ENCODE data around the gene STMND1. TPM values are rescaled to one million over a fixed set of nuclear protein-coding genes. Genes with fewer than 3 reads are reported as not detected.

STMND1 gene
- total RNA-seq, 2 donors from 2014 or later, result 0.26 TPM; not detected in 1

- intact Hi-C loops (cut with DNase I), result no loop called here
- H3K9me3 ChIP-seq, result peaks cover 0 to 8% (median 0%) of the 10 kb centered on the region in 3 donors
- ATAC-seq (peak; percentile 94), DNase-seq (peak; percentile 43 to 73 (median 60))
- H3K27me3 ChIP-seq, result no peaks in the 10 kb centered on the region
- H3K4me3 ChIP-seq, result no peak overlapping the region
- peak overlapping the region in 2 of 4 donors; percentile 45 to 58 for H3K27ac ChIP-seq
- peaks cover 6% of the 10 kb centered on the region for H3K4me1 ChIP-seq
- WGBS, 2 donors, result 15 to 17% methylated on average over 5 of the region's 5 CpGs
- TF ChIP-seq POLR2A (IDR thresholded peaks at IDR 0.05) (no peak), CTCF (IDR thresholded peaks at IDR 0.05) (no peak)
- H3K36me3 ChIP-seq (replicated peaks in 1 of 2; ENCODE audit: insufficient read depth in 1 of 2, low read depth in 2 of 2), result no peaks in the 10 kb centered on the region
Observed at GRCh38 chr6:17159240-17159639, 57.4 kb downstream of the STMND1 start.

- intact Hi-C loops (cut with DNase I), result loop anchor here (5.0 kb wide), 1 partner anchor 426 kb away; no protein-coding TSS in a partner anchor
- WGBS, 2 donors, result 72 to 87% methylated on average over 2 of the region's 2 CpGs
- DNase-seq (no peak), ATAC-seq (no peak)
- H3K4me3 ChIP-seq, result no peak overlapping the region
- peaks cover 6% of the 10 kb centered on the region for H3K4me1 ChIP-seq
- no peak overlapping the region for H3K27ac ChIP-seq
- TF ChIP-seq CTCF (IDR thresholded peaks at IDR 0.05) (no peak), POLR2A (IDR thresholded peaks at IDR 0.05) (no peak)
- peaks cover 0 to 8% (median 0%) of the 10 kb centered on the region in 3 donors for H3K9me3 ChIP-seq
- H3K36me3 ChIP-seq (replicated peaks in 1 of 2; ENCODE audit: insufficient read depth in 1 of 2, low read depth in 2 of 2), result no peaks in the 10 kb centered on the region
- no peaks in the 10 kb centered on the region for H3K27me3 ChIP-seq
Observed at GRCh38 chr6:17161076-17161475, 59.2 kb downstream of the STMND1 start.

- 78 to 84% methylated on average over 5 of the region's 5 CpGs for WGBS, 2 donors
- ATAC-seq (no peak), DNase-seq (no peak)
- intact Hi-C loops (cut with DNase I), result no loop called here
- Histone ChIP-seq H3K4me3 (no peak overlapping the region), H3K9me3 (peaks cover 0 to 2% (median 0%) of the 10 kb centered on the region in 3 donors), H3K36me3 (replicated peaks in 1 of 2; ENCODE audit: insufficient read depth in 1 of 2, low read depth in 2 of 2) (no peaks in the 10 kb centered on the region), H3K27ac (no peak overlapping the region), H3K4me1 (no peaks in the 10 kb centered on the region), H3K27me3 (no peaks in the 10 kb centered on the region)
- TF ChIP-seq POLR2A (IDR thresholded peaks at IDR 0.05), result no peak
- TF ChIP-seq CTCF (IDR thresholded peaks at IDR 0.05), result no peak
Observed at GRCh38 chr6:17165383-17165782, 63.5 kb downstream of the STMND1 start.

GRCh38 chr6:17167327-17167979 is 65.6 kb downstream of the STMND1 start:
- no peaks in the 10 kb centered on the region for H3K9me3 ChIP-seq
- H3K4me1 ChIP-seq, result no peaks in the 10 kb centered on the region
- 18 to 19% methylated on average over 9 of the region's 9 CpGs for WGBS, 2 donors
- peak in 6 of 7 experiments; percentile 40 to 70 (median 66) for TF ChIP-seq CTCF (IDR thresholded peaks at IDR 0.05)
- no peak for TF ChIP-seq POLR2A (IDR thresholded peaks at IDR 0.05)
- intact Hi-C loops (cut with DNase I), result no loop called here
- no peak overlapping the region for H3K4me3 ChIP-seq
- DNase-seq, result peak; percentile 66 to 78 (median 74)
- H3K27ac ChIP-seq, result no peak overlapping the region
- ATAC-seq, result peak; percentile 96
- H3K27me3 ChIP-seq, result no peaks in the 10 kb centered on the region
- no peaks in the 10 kb centered on the region for H3K36me3 ChIP-seq (replicated peaks in 1 of 2; ENCODE audit: insufficient read depth in 1 of 2, low read depth in 2 of 2)

GRCh38 chr6:17169291-17169690 is 67.4 kb downstream of the STMND1 start:
- TF ChIP-seq CTCF (IDR thresholded peaks at IDR 0.05) (no peak), POLR2A (IDR thresholded peaks at IDR 0.05) (no peak)
- no peak for DNase-seq
- WGBS, 2 donors, result 84 to 86% methylated on average over 6 of the region's 6 CpGs

More at GRCh38 chr6:17169291-17169690, 67.4 kb downstream of the STMND1 start:
- Histone ChIP-seq H3K9me3 (no peaks in the 10 kb centered on the region), H3K4me1 (no peaks in the 10 kb centered on the region), H3K36me3 (replicated peaks in 1 of 2; ENCODE audit: insufficient read depth in 1 of 2, low read depth in 2 of 2) (no peaks in the 10 kb centered on the region), H3K4me3 (no peak overlapping the region), H3K27ac (no peak overlapping the region), H3K27me3 (no peaks in the 10 kb centered on the region)
- intact Hi-C loops (cut with DNase I), result no loop called here
- no peak for ATAC-seq
